IMR-90 (cell line): ENCODE data around the gene CDKN2A. TPM values are rescaled to one million over a fixed set of nuclear protein-coding genes. Genes with fewer than 3 reads are reported as not detected.

Experiments
- ATAC-seq: fragments of 200-7000 bp; cut with Tn5 transposase; 2 replicates; pipeline ENCODE4 v1.9.1; 2020; ENCODE audit warnings: low read depth, mild to moderate bottlenecking, moderate library complexity
- BruUV-seq: library from RNA; stranded (reverse); fragments of 400-500 nt; replicated peaks from 2 replicates; lab custom pipeline; 2021; lab: Mats Ljungman, UMichigan
- CTCF ChIA-PET: fragments of 300-600 bp; formaldehyde crosslinking; extraction: SDS; loops from one replicate; lab custom pipeline; 2021; ENCODE audit warnings: antibody characterized with exemption; lab: Yijun Ruan, JAX
- POLR2A ChIA-PET: fragments of 300-600 bp; sonication (Branson Sonifier 250); formaldehyde crosslinking; loops from one replicate; lab custom pipeline; 2022; ENCODE audit warnings: antibody characterized with exemption; ENCODE audit not compliant: unreplicated experiment; lab: Charles Lee
- DNase-seq: peaks from one replicate; pipeline ENCODE4 v3.0.0; 2013
- H2AFZ ChIP-seq: replicated peaks from 2 replicates; pipeline ENCODE3; 2013; ENCODE audit warnings: low read length, mild to moderate bottlenecking; ENCODE audit not compliant: poor library complexity
- H2AK5ac ChIP-seq: 2 replicates; pipeline ENCODE4 v1.6.1; 2013; ENCODE audit warnings: low read depth, low read length, inconsistent platforms
- H2AK9ac ChIP-seq: replicated peaks from 2 replicates; pipeline ENCODE3; 2013; ENCODE audit warnings: mild to moderate bottlenecking, low read depth, low read length, moderate library complexity; ENCODE audit not compliant: poor library complexity
- H2BK120ac ChIP-seq: 2 replicates; pipeline ENCODE4 v1.6.1; 2013; ENCODE audit warnings: low read depth, low read length, inconsistent platforms
- H2BK15ac ChIP-seq: 3 replicates; pipeline ENCODE4 v1.6.1; 2013; ENCODE audit warnings: low read depth, low read length, inconsistent platforms
- H2BK20ac ChIP-seq: 2 replicates; pipeline ENCODE4 v1.6.1; 2013; ENCODE audit warnings: low read depth, mild to moderate bottlenecking, inconsistent platforms, low read length, moderate library complexity
- H2BK5ac ChIP-seq: 2 replicates; pipeline ENCODE4 v1.6.1; 2013; ENCODE audit warnings: mild to moderate bottlenecking, low read depth, low read length, inconsistent platforms; ENCODE audit not compliant: poor library complexity, severe bottlenecking
- H3K14ac ChIP-seq: replicated peaks from 2 replicates; pipeline ENCODE4 v1.6.1; 2013; ENCODE audit warnings: low read depth, low read length, inconsistent platforms
- H3K18ac ChIP-seq: 2 replicates; pipeline ENCODE4 v1.6.1; 2013; ENCODE audit warnings: low read depth, low read length, control low read depth
- H3K23ac ChIP-seq: 2 replicates; pipeline ENCODE4 v1.6.1; 2013; ENCODE audit warnings: low read depth, low read length, inconsistent platforms
- H3K27ac ChIP-seq: 2 replicates; pipeline ENCODE4 v1.5.1; 2013; ENCODE audit warnings: mild to moderate bottlenecking, control low read depth, low read length; ENCODE audit not compliant: insufficient read depth
- H3K27me3 ChIP-seq: 2 replicates; pipeline ENCODE4 v1.6.1; 2013; ENCODE audit warnings: low read length; ENCODE audit not compliant: control insufficient read depth, insufficient read depth
- H3K36me3 ChIP-seq: 2 replicates; pipeline ENCODE4 v1.6.1; 2013; ENCODE audit warnings: low read length, mixed read lengths; ENCODE audit not compliant: control insufficient read depth, insufficient read depth
- H3K4ac ChIP-seq: 2 replicates; pipeline ENCODE4 v1.6.1; 2013; ENCODE audit warnings: low read depth, low read length, inconsistent platforms
- H3K4me1 ChIP-seq: 2 replicates; pipeline ENCODE4 v1.6.1; 2013; ENCODE audit warnings: low read length, mixed read lengths; ENCODE audit not compliant: control insufficient read depth, insufficient read depth
- H3K4me2 ChIP-seq: 2 replicates; pipeline ENCODE4 v1.6.1; 2013; ENCODE audit warnings: low read depth, mild to moderate bottlenecking, control low read depth, low read length, moderate library complexity
- H3K4me3 ChIP-seq: 2 replicates; pipeline ENCODE4 v1.5.1; 2013; ENCODE audit warnings: low read depth, mild to moderate bottlenecking, control low read depth, low read length, moderate library complexity; ENCODE audit not compliant: insufficient read depth
- H3K56ac ChIP-seq: 2 replicates; pipeline ENCODE4 v1.6.1; 2013; ENCODE audit warnings: low read length, inconsistent platforms; ENCODE audit not compliant: insufficient read depth; ENCODE audit errors: extremely low read depth
- H3K79me1 ChIP-seq, 2 experiments: 2 replicates each; pipeline ENCODE4 v1.6.1; 2013; ENCODE audit warnings: low read length in 2 of 2, inconsistent platforms in 1 of 2, low read depth in 1 of 2
- H3K9ac ChIP-seq: 2 replicates; pipeline ENCODE4 v1.6.1; 2013; ENCODE audit warnings: low read depth, low read length, control low read depth
- H3K9me1 ChIP-seq: 2 replicates; pipeline ENCODE4 v1.6.1; 2013; ENCODE audit warnings: low read length, inconsistent platforms; ENCODE audit not compliant: insufficient read depth
- H3K9me3 ChIP-seq: 2 replicates; pipeline ENCODE4 v1.6.1; 2013; ENCODE audit warnings: low read length; ENCODE audit not compliant: control insufficient read depth, insufficient read depth
- H4K20me1 ChIP-seq: 2 replicates; pipeline ENCODE4 v1.6.1; 2013; ENCODE audit warnings: low read length, inconsistent platforms; ENCODE audit not compliant: insufficient read depth
- H4K5ac ChIP-seq: 2 replicates; pipeline ENCODE4 v1.6.1; 2013; ENCODE audit warnings: mild to moderate bottlenecking, low read depth, low read length, control low read depth
- H4K8ac ChIP-seq, 2 experiments: 2 replicates each; pipeline ENCODE4 v1.6.1; 2013; ENCODE audit warnings: low read depth in 2 of 2, low read length in 2 of 2, control low read depth in 1 of 2, inconsistent platforms in 1 of 2
- H4K91ac ChIP-seq: 2 replicates; pipeline ENCODE4 v1.6.1; 2013; ENCODE audit warnings: low read depth, low read length, inconsistent platforms; ENCODE audit not compliant: insufficient read depth
- BHLHE40 ChIP-seq: fragments of 150-350 bp; IDR thresholded peaks from 2 replicates; pipeline ENCODE4 v1.6.1; 2016; ENCODE audit warnings: mild to moderate bottlenecking, low read depth, low read length
- CEBPB ChIP-seq: IDR thresholded peaks from 2 replicates; pipeline ENCODE4 v1.6.1; 2012; ENCODE audit warnings: low read depth, low read length, improper control_type of control experiment
- CHD1 ChIP-seq: IDR thresholded peaks from 2 replicates; pipeline ENCODE4 v1.6.1; 2012; ENCODE audit warnings: low read depth, low read length, improper control_type of control experiment
- ELK1 ChIP-seq: fragments of 150-350 bp; IDR thresholded peaks from 2 replicates; pipeline ENCODE4 v1.6.1; 2016; ENCODE audit warnings: low read depth, mild to moderate bottlenecking, low read length, moderate library complexity, borderline replicate concordance
- FOS ChIP-seq: fragments of 150-350 bp; IDR thresholded peaks from 2 replicates; pipeline ENCODE4 v1.6.1; 2016; ENCODE audit warnings: low read depth, low read length
- MAFK ChIP-seq: IDR thresholded peaks from 2 replicates; pipeline ENCODE4 v1.6.1; 2012; ENCODE audit warnings: low read depth, low read length, improper control_type of control experiment
- MAZ ChIP-seq: IDR thresholded peaks from 2 replicates; pipeline ENCODE4 v1.6.1; 2012; ENCODE audit warnings: low read depth, mild to moderate bottlenecking, low read length, improper control_type of control experiment, moderate library complexity, borderline replicate concordance
- MXI1 ChIP-seq: IDR thresholded peaks from 2 replicates; pipeline ENCODE4 v1.6.1; 2012; ENCODE audit warnings: low read depth, mild to moderate bottlenecking, low read length, moderate library complexity, borderline replicate concordance
- POLR2A ChIP-seq: IDR thresholded peaks from 2 replicates; pipeline ENCODE4 v1.6.1; 2012; ENCODE audit warnings: mild to moderate bottlenecking, low read depth, low read length
- RAD21 ChIP-seq: IDR thresholded peaks from 2 replicates; pipeline ENCODE4 v1.6.1; 2012; ENCODE audit warnings: low read length, improper control_type of control experiment
- RFX5 ChIP-seq: IDR thresholded peaks from 2 replicates; pipeline ENCODE4 v1.8.0; 2012; ENCODE audit warnings: low read depth, mild to moderate bottlenecking, low read length, moderate library complexity
- SMC3 ChIP-seq: fragments of 150-350 bp; IDR thresholded peaks from 2 replicates; pipeline ENCODE4 v1.6.1; 2016; ENCODE audit warnings: low read depth, mild to moderate bottlenecking, antibody characterized with exemption, low read length, moderate library complexity
- WGBS, 2 experiments: methylation state at CpG; one replicate each; pipeline versions ENCODE4 v1.1.5 to v1.1.7; 2013; ENCODE audit warnings: missing lambda C conversion rate in 2 of 2; ENCODE audit not compliant: insufficient read length in 1 of 2; ENCODE audit errors: extremely low coverage in 2 of 2; 5-methylcytosine and 5-hydroxymethylcytosine counted together
- dilution Hi-C: fragments of 300-500 bp; cut with HindIII; formaldehyde crosslinking; loops from one replicate; pipeline ENCODE4 v1.14.3; 2018; ENCODE audit warnings: low sequenced_read_pairs; ENCODE audit not compliant: unreplicated experiment
- in situ Hi-C: fragments of 300-500 bp; cut with MboI; formaldehyde crosslinking; loops from 3 replicates; pipeline ENCODE4 v1.14.3; 2019; ENCODE audit warnings: low sequenced_read_pairs, inconsistent platforms, mixed read lengths
- intact Hi-C: fragments of 100-400 bp; cut with micrococcal nuclease; formaldehyde crosslinking; loops from 2 replicates; pipeline ENCODE4 v1.10.0; 2022
- polyA plus RNA-seq, 3 experiments: library from polyadenylated mRNA; depleted of rRNA; stranded (reverse); fragments of >200 nt; gene quantifications; 2 replicates each; pipeline ENCODE4 v1.2.3, GENCODE V29; 2012; ENCODE audit warnings: low replicate concordance in 1 of 3
- total RNA-seq: library from RNA; depleted of rRNA; stranded (reverse); fragments of >200 nt; gene quantifications from 2 replicates; pipeline ENCODE4 v1.2.3, GENCODE V29; 2012
- TF ChIP-seq, protein P1 (sequence below): conservative IDR thresholded peaks from 2 replicates; pipeline ENCODE4 v1.5.1; 2012; ENCODE audit warnings: mild to moderate bottlenecking, low read depth, low read length, improper control_type of control experiment
- TF ChIP-seq, protein P2 (sequence below): fragments of 150-350 bp; IDR thresholded peaks from 2 replicates; pipeline ENCODE4 v1.6.1; 2017; ENCODE audit warnings: mild to moderate bottlenecking, antibody characterized with exemption, low read length, low read depth

Gene CDKN2A
- total and polyA plus RNA-seq, 2 of the 4 experiments (the other 2 are of a cell fraction), result 11.3 to 75.3 TPM

GRCh38 chr9:22010866-22011625 lies 16.9 kb upstream of the CDKN2A start:
- ChIA-PET POLR2A (no interaction called here), CTCF (interaction anchor here (0.6 to 5.8 kb wide), 3 partner anchors 13 to 209 kb away, joined by 3 to 34 read pairs (median 4); partner anchors contain the start of gene MTAP)
- no peak overlapping the region for H3K4ac ChIP-seq
- TF ChIP-seq CHD1 (no peak), BHLHE40 (no peak), CEBPB (no peak), MAZ (0 out of 2 replicates have a peak, but pooled peaks have one; percentile 23), SMC3 (no peak), MXI1 (0 out of 2 replicates have a peak, but pooled peaks have one; percentile 18), MAFK (no peak), POLR2A (no peak), FOS (no peak), ELK1 (no peak), RFX5 (no peak), RAD21 (0 out of 2 replicates have a peak, but pooled peaks have one; percentile 7)
- TF ChIP-seq, protein P1, sequence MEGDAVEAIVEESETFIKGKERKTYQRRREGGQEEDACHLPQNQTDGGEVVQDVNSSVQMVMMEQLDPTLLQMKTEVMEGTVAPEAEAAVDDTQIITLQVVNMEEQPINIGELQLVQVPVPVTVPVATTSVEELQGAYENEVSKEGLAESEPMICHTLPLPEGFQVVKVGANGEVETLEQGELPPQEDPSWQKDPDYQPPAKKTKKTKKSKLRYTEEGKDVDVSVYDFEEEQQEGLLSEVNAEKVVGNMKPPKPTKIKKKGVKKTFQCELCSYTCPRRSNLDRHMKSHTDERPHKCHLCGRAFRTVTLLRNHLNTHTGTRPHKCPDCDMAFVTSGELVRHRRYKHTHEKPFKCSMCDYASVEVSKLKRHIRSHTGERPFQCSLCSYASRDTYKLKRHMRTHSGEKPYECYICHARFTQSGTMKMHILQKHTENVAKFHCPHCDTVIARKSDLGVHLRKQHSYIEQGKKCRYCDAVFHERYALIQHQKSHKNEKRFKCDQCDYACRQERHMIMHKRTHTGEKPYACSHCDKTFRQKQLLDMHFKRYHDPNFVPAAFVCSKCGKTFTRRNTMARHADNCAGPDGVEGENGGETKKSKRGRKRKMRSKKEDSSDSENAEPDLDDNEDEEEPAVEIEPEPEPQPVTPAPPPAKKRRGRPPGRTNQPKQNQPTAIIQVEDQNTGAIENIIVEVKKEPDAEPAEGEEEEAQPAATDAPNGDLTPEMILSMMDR, result no peak
- TF ChIP-seq, protein P2, sequence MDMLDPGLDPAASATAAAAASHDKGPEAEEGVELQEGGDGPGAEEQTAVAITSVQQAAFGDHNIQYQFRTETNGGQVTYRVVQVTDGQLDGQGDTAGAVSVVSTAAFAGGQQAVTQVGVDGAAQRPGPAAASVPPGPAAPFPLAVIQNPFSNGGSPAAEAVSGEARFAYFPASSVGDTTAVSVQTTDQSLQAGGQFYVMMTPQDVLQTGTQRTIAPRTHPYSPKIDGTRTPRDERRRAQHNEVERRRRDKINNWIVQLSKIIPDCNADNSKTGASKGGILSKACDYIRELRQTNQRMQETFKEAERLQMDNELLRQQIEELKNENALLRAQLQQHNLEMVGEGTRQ, result no peak

More at GRCh38 chr9:22010866-22011625, 16.9 kb upstream of the CDKN2A start:
- Histone ChIP-seq H2BK15ac (no peak overlapping the region), H3K79me1 (peaks cover 3 to 8% of the 10 kb centered on the region in 2 experiments; a peak in 2 of 4 replicates), H2BK120ac (no peak overlapping the region), H3K4me2 (no peak overlapping the region), H3K27ac (no peak overlapping the region), H3K23ac (no peak overlapping the region), H2AK9ac (no peak overlapping the region), H3K4me3 (no peak overlapping the region), H2AFZ (no peak overlapping the region), H4K5ac (no peak overlapping the region), H3K14ac (no peak overlapping the region), H4K91ac (no peak overlapping the region), H3K18ac (no peak overlapping the region), H2BK5ac (no peak overlapping the region), H3K27me3 (no peaks in the 10 kb centered on the region), H3K9ac (no peak overlapping the region), H4K20me1 (no peaks in the 10 kb centered on the region), H3K56ac (no peak overlapping the region), H4K8ac (no peak overlapping the region), H2AK5ac (no peak overlapping the region), H2BK20ac (no peak overlapping the region), H3K36me3 (no peaks in the 10 kb centered on the region), H3K4me1 (0 out of 2 replicates have a peak, but pooled peaks cover under 1% of the 10 kb centered on the region), H3K9me3 (no peaks in the 10 kb centered on the region), H3K9me1 (no peaks in the 10 kb centered on the region)
- intact Hi-C loops (no loop called here), dilution Hi-C loops (no loop called here), in situ Hi-C loops (loop anchor here (25.0 kb wide), 1 partner anchor 674 kb away; the partner anchor contains the start of gene KLHL9)
- ATAC-seq, result no peak
- 9% methylated on average over 5 of the region's 13 CpGs; no CpG with 5 or more reads in 1 of the 2 experiments for WGBS, 2 experiments
- no TSS peak for BruUV-seq
- peak; percentile 47 for DNase-seq
